Measurements from ENCODE around the gene BRICD5.

BRICD5 gene

DNA sequence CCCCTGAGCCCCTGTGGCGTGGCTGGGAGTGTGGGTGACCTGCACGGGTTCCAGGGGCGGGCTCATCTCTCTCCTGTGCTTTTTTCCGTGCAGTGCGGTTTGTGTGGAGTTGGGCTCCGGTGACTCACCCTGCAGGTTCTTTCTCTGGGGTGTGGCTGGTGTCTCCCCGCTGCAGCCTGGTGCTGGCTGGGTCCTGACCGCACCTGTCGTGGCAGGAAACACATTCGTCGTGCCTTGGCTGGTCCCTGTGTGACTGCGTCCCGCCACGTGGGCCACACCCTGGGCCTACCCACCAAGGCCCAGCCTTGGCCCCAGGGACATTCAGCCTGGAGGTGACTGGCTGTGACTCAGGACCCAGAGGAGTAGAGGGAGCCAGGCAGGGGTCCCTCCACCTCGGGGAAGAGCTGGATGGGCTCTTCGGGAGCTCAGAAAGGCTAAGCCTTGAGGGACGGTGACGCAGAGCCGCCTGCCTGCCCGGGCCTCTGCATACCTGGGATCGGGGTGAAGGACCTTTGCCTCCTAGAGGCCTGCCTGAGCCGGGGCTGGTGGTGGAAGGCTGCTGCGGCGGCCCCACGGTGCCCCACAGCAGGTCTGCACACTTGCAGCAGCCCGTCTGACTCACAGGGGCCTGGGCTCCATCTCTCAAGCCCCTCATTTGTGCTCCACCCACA lies 47.3 kb downstream of the BRICD5 start:
- no peak for DNase-seq (ENCODE audit: low read depth)

DNA sequence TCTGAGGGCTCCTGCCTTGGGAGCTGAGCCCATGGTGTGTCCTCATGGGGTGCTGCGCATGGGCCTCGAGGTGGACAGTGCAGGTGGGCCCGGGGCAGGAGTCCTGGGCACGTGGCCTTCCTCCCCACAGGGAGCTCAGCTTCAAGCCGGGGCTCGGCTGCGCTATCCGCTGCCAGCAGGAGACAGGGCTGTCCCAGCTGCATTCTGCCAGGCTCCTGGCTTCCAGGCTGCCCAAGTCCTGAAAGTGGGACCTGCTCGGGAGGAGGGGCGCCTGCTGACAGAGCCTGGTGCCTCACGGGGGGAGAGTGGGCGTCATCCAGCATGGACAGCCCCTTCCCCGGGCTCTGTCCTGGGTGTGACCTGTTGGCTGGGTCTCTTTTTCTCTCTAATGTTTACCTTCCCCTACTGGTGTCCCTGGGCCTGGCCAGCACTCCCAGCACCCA lies 48.0 kb downstream of the BRICD5 start:
- no peak for DNase-seq (ENCODE audit: low read depth)

DNA sequence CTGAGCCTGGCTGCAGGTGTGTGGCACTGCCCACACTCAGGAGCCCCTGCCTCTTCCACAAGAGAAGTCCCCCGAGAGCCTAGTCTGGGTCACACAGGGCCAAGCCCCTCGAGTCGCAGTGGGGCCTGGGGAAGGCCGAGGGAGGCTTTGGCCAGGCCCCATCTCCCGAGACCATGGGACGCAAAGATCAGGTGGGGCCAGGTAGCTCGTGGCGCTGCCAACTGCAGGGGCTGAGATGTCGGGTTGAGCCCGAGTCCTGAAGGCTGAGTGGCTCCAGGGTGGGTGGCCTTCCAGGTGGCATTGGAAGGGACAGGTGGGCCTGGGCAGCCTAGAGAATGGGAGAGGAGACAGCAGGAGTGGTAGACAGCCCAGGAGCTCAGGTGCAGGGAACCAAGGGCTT lies 48.8 kb downstream of the BRICD5 start:
- DNase-seq (ENCODE audit: low read depth): no peak

DNA sequence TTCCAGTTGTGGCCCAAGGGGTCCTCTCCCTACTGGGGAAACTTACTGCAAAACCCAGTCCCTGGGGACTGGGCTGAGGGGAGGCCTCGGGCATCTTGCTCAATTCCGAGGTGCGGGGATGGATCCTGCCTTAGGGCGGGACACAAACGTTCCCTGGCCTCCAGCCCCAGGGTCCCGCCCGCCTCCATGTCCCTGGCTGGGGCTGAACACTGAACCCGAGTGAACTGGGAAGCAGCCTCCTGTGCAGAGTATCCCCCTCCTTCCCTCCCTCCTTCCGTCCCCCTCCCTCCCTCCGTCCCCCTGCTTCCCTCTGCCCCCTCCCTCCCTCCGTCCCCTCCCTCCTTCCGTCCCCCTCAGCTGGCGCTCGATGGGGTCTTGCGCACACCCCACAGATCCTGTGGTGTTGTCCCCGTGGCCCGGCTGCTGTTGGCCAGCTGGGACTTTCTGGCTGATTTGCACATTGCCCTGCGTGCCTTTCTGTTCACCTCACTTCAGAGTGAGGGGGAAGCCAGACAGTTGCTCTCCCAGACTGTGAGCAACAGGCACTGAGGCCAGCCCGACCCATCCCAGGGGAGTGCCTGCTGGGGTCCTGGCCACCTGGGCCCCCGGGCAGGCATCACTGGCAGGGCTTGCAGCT lies 49.6 kb downstream of the BRICD5 start:
- DNase-seq (ENCODE audit: low read depth): no peak
